ENCODE data around the gene TAS2R41. TPM values are rescaled to one million over a fixed set of nuclear protein-coding genes. Genes with fewer than 3 reads are reported as not detected.

The TAS2R41 gene
- polyA plus RNA-seq, 4 donors, result not detected

DNA sequence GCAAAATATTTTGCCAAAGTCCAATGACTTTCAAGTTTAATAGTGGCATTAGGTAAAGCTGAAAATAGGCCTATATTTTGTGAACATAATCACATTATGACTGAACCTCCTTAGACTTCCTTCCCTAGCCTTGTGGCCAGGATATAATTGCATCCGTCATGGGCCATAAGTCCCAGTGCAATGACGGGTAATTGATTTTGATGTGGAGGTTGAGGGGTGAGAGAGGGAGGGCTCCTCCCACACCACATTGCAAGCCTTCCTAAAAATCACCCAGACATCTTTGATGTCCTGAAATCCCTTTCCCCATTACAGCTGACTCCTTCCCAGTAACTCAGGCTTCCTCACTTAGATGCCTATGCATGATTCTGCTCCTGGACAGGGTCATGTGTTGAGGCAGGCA lies 25.6 kb downstream of the TAS2R41 start:
- Histone ChIP-seq H3K4me1 (ENCODE audit: control insufficient read depth in 3 of 3, insufficient read depth in 2 of 3, low read depth in 1 of 3, low read length in 2 of 3) (peaks cover 0 to 3% (median 0%) of the 10 kb centered on the region in 3 donors), H3K9me3 (ENCODE audit: control insufficient read depth in 2 of 2, insufficient read depth in 1 of 2, low read depth in 1 of 2, low read length in 1 of 2) (no peaks in the 10 kb centered on the region), H3K4me3 (ENCODE audit: low read depth in 1 of 3, low read length in 3 of 3) (no peak overlapping the region), H3K27me3 (ENCODE audit: control insufficient read depth in 3 of 3, insufficient read depth in 3 of 3, low read length in 3 of 3) (no peaks in the 10 kb centered on the region), H3K27ac (ENCODE audit: low read depth in 1 of 3, low read length in 2 of 3) (no peak overlapping the region), H3K36me3 (ENCODE audit: control insufficient read depth in 3 of 3, insufficient read depth in 2 of 3, low read depth in 1 of 3, low read length in 3 of 3) (no peaks in the 10 kb centered on the region)
- DNase-seq (no peak), FAIRE-seq (no peak)
- 74 to 95% (median 86%) methylated on average over 2 of the region's 2 CpGs for WGBS, 3 donors

DNA sequence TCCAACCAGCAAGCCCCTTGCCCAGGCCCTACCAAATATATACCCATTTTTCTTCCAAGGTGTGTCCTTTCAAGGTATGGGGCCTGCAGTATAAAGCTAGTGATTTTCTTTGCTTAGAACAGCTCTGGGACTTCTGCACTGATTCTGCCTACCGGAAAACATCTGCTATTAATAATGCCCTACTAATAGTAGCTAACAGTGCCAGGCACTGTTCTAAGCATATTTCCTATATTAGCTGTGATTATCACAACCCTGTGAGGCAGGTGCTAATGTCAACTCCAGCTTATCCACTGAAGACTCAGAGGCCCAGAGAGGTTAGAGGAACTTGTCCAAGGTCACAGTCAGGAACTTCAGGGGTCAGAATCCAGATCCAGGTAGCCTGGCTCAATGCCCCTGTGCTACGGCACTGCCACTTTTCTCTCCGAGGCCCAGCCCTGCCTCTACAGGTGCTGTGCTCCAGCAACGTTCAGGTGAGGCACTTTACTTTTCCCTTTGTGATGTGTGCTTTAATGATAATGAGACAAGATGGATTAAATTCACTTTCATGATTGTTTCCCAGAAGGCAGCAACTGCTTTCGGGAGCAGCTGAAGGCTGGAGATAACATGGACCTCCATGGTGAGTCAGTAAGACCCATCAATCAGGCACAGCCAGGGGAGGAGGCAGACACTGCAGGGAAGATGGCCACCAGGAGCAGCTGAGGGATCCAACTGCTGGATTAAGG lies 26.7 kb downstream of the TAS2R41 start:
- H3K4me1 ChIP-seq (ENCODE audit: control insufficient read depth in 3 of 3, insufficient read depth in 2 of 3, low read depth in 1 of 3, low read length in 2 of 3), result peaks cover 0 to under 1% (median 0%) of the 10 kb centered on the region in 3 donors
- no peak overlapping the region for H3K27ac ChIP-seq (ENCODE audit: low read depth in 1 of 3, low read length in 2 of 3)
- H3K27me3 ChIP-seq (ENCODE audit: control insufficient read depth in 3 of 3, insufficient read depth in 3 of 3, low read length in 3 of 3), result no peaks in the 10 kb centered on the region
- WGBS, 3 donors, result 43 to 75% (median 49%) methylated on average over 5 of the region's 5 CpGs
- no peak overlapping the region for H3K4me3 ChIP-seq (ENCODE audit: low read depth in 1 of 3, low read length in 3 of 3)
- H3K36me3 ChIP-seq (ENCODE audit: control insufficient read depth in 3 of 3, insufficient read depth in 2 of 3, low read depth in 1 of 3, low read length in 3 of 3), result no peaks in the 10 kb centered on the region
- FAIRE-seq, result no peak
- no peak for DNase-seq
- no peaks in the 10 kb centered on the region for H3K9me3 ChIP-seq (ENCODE audit: control insufficient read depth in 2 of 2, insufficient read depth in 1 of 2, low read depth in 1 of 2, low read length in 1 of 2)

DNA sequence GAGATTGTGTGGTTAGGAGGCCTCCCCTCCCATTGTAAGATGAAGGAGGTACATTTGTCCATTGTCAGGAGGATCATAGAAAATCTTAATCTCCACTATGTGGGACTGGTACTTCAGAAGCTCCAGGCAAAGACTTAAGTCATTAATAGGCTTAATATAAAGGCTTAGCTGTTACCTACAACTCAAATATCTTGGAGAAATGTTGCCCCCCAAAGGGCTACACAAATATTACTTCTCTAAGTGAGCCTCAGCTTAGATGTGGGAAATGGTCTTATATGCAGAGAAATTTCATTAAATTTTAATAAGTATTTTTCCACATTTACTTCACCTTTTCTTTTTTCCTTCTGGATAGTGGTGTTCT lies 27.2 kb downstream of the TAS2R41 start:
- H3K4me1 ChIP-seq (ENCODE audit: control insufficient read depth in 3 of 3, insufficient read depth in 2 of 3, low read depth in 1 of 3, low read length in 2 of 3), result no peaks in the 10 kb centered on the region
- H3K36me3 ChIP-seq (ENCODE audit: control insufficient read depth in 3 of 3, insufficient read depth in 2 of 3, low read depth in 1 of 3, low read length in 3 of 3), result no peaks in the 10 kb centered on the region
- FAIRE-seq, result no peak

DNA sequence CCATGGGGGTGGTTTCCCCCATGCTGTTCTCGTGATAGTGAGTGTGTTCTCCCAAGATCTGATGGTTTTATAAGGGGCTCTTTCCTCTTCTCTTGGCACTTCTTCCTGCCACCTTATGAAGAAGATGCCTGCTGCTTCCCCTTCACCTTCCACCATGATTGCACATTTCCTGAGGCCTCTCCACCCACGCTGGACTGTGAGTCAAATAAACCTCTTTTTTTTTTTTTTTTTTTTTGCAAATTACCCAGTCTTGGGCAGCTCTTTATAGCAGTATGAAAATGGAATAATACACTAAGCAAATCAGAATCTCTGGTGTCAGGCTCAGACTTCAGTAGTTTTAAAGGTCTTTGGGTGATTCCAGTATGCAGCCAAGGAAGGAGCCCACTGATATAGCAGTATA lies 28.2 kb downstream of the TAS2R41 start:
- Histone ChIP-seq H3K9me3 (ENCODE audit: control insufficient read depth in 2 of 2, insufficient read depth in 1 of 2, low read depth in 1 of 2, low read length in 1 of 2) (no peaks in the 10 kb centered on the region), H3K27me3 (ENCODE audit: control insufficient read depth in 3 of 3, insufficient read depth in 3 of 3, low read length in 3 of 3) (peaks cover 0 to 4% (median 0%) of the 10 kb centered on the region in 3 donors), H3K27ac (ENCODE audit: low read depth in 1 of 3, low read length in 2 of 3) (no peak overlapping the region), H3K4me1 (ENCODE audit: control insufficient read depth in 3 of 3, insufficient read depth in 2 of 3, low read depth in 1 of 3, low read length in 2 of 3) (no peaks in the 10 kb centered on the region), H3K36me3 (ENCODE audit: control insufficient read depth in 3 of 3, insufficient read depth in 2 of 3, low read depth in 1 of 3, low read length in 3 of 3) (no peaks in the 10 kb centered on the region), H3K4me3 (ENCODE audit: low read depth in 1 of 3, low read length in 3 of 3) (no peak overlapping the region)
- WGBS, 3 donors, result 64 to 85% (median 74%) methylated on average over 2 of the region's 2 CpGs
- DNase-seq (no peak), FAIRE-seq (no peak)

More for the DNA sequence above, 27.2 kb downstream of the TAS2R41 start:
- Histone ChIP-seq H3K27me3 (ENCODE audit: control insufficient read depth in 3 of 3, insufficient read depth in 3 of 3, low read length in 3 of 3) (no peaks in the 10 kb centered on the region), H3K27ac (ENCODE audit: low read depth in 1 of 3, low read length in 2 of 3) (no peak overlapping the region), H3K9me3 (ENCODE audit: control insufficient read depth in 2 of 2, insufficient read depth in 1 of 2, low read depth in 1 of 2, low read length in 1 of 2) (no peaks in the 10 kb centered on the region), H3K4me3 (ENCODE audit: low read depth in 1 of 3, low read length in 3 of 3) (no peak overlapping the region)
- DNase-seq, result no peak

DNA sequence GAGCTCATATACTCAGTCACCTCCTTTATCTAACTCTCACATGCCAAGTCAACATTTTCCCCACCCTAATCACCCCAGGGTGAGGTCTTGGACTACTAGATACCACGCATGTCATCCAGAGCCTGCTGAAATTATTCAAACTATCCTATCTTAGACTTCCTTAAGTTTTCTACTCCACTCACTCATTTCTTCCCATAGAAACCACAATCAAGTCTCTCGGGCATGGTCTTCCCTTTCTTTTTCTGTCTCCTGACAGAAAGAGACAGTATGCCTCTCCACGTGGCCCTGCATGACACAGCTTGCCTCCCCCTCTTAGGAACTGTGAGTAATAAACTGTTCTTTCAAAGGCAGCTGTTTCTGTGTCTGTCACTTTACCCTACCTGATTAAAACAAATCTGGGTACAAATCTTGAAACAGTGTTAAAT lies 29.4 kb downstream of the TAS2R41 start:
- DNase-seq, result no peak
- Histone ChIP-seq H3K27ac (ENCODE audit: low read depth in 1 of 3, low read length in 2 of 3) (no peak overlapping the region), H3K4me3 (ENCODE audit: low read depth in 1 of 3, low read length in 3 of 3) (no peak overlapping the region), H3K27me3 (ENCODE audit: control insufficient read depth in 3 of 3, insufficient read depth in 3 of 3, low read length in 3 of 3) (peaks cover 0 to 4% (median 0%) of the 10 kb centered on the region in 3 donors), H3K4me1 (ENCODE audit: control insufficient read depth in 3 of 3, insufficient read depth in 2 of 3, low read depth in 1 of 3, low read length in 2 of 3) (peaks cover 0 to 6% (median 0%) of the 10 kb centered on the region in 3 donors), H3K9me3 (ENCODE audit: control insufficient read depth in 2 of 2, insufficient read depth in 1 of 2, low read depth in 1 of 2, low read length in 1 of 2) (no peaks in the 10 kb centered on the region), H3K36me3 (ENCODE audit: control insufficient read depth in 3 of 3, insufficient read depth in 2 of 3, low read depth in 1 of 3, low read length in 3 of 3) (no peaks in the 10 kb centered on the region)
- FAIRE-seq, result no peak
- WGBS, 3 donors, result 61 to 73% (median 70%) methylated on average over 3 of the region's 3 CpGs

DNA sequence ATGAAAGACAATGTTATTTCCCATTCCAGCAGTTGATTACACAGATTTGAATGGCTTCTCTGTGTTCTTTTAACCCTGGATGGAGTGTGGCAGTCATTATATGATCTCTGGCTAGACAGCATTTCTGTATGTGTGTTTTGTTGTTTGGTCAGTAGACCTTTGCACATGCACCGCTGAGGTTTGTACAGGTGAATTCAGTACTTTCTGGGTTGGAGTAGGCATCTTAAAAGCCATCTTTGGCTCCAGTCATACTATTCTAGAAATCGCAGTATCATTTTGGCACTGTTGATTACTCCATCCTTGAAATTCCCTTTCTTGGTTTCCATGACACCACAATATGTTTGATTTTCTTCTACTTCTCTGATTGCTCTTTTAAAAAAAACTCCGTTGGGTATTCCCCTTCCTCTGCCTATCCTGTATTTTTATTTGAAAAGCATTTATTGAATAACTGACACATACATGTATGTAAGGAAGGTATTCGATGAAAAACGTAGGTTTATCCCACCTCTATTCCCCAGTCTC lies 29.9 kb downstream of the TAS2R41 start:
- FAIRE-seq, result no peak

DNA sequence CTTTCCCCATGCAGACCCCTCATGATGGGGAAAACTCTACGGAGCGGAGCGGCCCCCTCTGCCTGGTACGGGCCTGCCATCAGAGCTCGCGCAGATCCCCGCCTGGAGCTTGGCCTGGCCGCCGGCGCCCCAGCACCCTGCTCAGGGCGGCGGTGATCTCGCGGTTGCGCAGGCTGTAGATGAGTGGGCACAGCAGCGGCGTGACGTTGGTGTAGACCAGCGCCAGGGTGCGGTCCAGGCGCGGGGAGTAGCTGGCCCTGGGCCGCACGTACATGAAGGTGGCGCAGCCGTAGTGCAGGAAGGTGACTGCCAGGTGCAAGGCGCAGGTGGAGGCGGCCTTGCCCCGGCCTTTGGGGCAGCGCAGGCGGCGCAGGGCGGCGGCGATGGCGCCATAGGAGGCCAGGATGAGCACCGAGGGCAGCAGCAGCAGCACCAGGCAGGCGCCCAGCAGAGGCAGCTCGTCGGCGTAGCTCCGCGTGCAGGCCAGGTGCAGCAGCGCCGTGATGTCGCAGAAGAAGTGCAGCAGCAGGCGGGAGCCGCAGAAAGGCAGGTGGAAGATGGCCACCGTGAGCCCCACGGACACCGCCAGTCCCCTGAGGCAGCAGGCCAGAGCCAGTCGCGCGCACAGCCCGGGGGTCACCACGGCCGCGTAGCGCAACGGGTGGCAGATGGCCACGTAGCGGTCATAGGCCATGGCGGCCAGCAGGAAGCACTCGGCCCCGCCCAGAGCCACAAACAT lies 33.4 kb downstream of the TAS2R41 start:
- FAIRE-seq, result no peak
- WGBS, 3 donors, result 54 to 82% (median 68%) methylated on average over 64 to 65 of the region's 65 CpGs
- Histone ChIP-seq H3K27me3 (ENCODE audit: control insufficient read depth in 3 of 3, insufficient read depth in 3 of 3, low read length in 3 of 3) (peaks cover 0 to 4% (median 0%) of the 10 kb centered on the region in 3 donors), H3K36me3 (ENCODE audit: control insufficient read depth in 3 of 3, insufficient read depth in 2 of 3, low read depth in 1 of 3, low read length in 3 of 3) (no peaks in the 10 kb centered on the region), H3K4me1 (ENCODE audit: control insufficient read depth in 3 of 3, insufficient read depth in 2 of 3, low read depth in 1 of 3, low read length in 2 of 3) (peaks cover 0 to 10% (median 2%) of the 10 kb centered on the region in 3 donors), H3K4me3 (ENCODE audit: low read depth in 1 of 3, low read length in 3 of 3) (peak overlapping the region in 1 of 3 donors; percentile 32), H3K27ac (ENCODE audit: low read depth in 1 of 3, low read length in 2 of 3) (no peak overlapping the region), H3K9me3 (ENCODE audit: control insufficient read depth in 2 of 2, insufficient read depth in 1 of 2, low read depth in 1 of 2, low read length in 1 of 2) (no peaks in the 10 kb centered on the region)
- DNase-seq, result peak in 1 of 2 donors; percentile 29

More for the DNA sequence above, 29.9 kb downstream of the TAS2R41 start:
- 82 to 91% (median 90%) methylated on average over 5 of the region's 5 CpGs for WGBS, 3 donors
- Histone ChIP-seq H3K9me3 (ENCODE audit: control insufficient read depth in 2 of 2, insufficient read depth in 1 of 2, low read depth in 1 of 2, low read length in 1 of 2) (no peaks in the 10 kb centered on the region), H3K4me1 (ENCODE audit: control insufficient read depth in 3 of 3, insufficient read depth in 2 of 3, low read depth in 1 of 3, low read length in 2 of 3) (peaks cover 0 to 6% (median 0%) of the 10 kb centered on the region in 3 donors), H3K27ac (ENCODE audit: low read depth in 1 of 3, low read length in 2 of 3) (no peak overlapping the region), H3K36me3 (ENCODE audit: control insufficient read depth in 3 of 3, insufficient read depth in 2 of 3, low read depth in 1 of 3, low read length in 3 of 3) (no peaks in the 10 kb centered on the region), H3K27me3 (ENCODE audit: control insufficient read depth in 3 of 3, insufficient read depth in 3 of 3, low read length in 3 of 3) (peaks cover 0 to 4% (median 0%) of the 10 kb centered on the region in 3 donors), H3K4me3 (ENCODE audit: low read depth in 1 of 3, low read length in 3 of 3) (no peak overlapping the region)
- DNase-seq, result no peak

DNA sequence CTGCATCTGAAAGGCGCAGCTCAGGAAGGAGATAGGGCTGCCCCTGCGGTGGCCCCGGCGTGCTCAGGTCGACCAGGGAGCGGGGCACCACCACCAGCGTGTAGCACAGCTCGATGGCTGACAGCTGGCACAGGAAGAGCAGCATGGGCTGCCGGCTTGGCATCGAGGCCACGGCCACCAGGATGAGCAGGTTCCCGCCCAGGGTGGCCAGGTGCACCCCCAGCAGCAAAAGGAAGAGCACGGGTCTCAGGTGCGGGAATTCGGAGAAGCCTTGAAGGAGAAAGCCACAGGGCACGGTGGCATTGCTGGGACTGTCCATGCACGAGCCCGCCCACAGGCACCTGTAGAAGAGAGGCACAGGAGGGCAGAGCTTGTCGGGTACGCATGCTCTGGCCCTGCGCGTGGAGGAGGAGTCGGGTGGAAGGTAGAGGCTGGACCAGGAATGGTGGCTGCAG lies 33.9 kb downstream of the TAS2R41 start:
- Histone ChIP-seq H3K27ac (ENCODE audit: low read depth in 1 of 3, low read length in 2 of 3) (no peak overlapping the region), H3K36me3 (ENCODE audit: control insufficient read depth in 3 of 3, insufficient read depth in 2 of 3, low read depth in 1 of 3, low read length in 3 of 3) (no peaks in the 10 kb centered on the region), H3K9me3 (ENCODE audit: control insufficient read depth in 2 of 2, insufficient read depth in 1 of 2, low read depth in 1 of 2, low read length in 1 of 2) (no peaks in the 10 kb centered on the region), H3K4me1 (ENCODE audit: control insufficient read depth in 3 of 3, insufficient read depth in 2 of 3, low read depth in 1 of 3, low read length in 2 of 3) (peaks cover 0 to 10% (median 2%) of the 10 kb centered on the region in 3 donors), H3K4me3 (ENCODE audit: low read depth in 1 of 3, low read length in 3 of 3) (peak overlapping the region in 1 of 3 donors; percentile 32), H3K27me3 (ENCODE audit: control insufficient read depth in 3 of 3, insufficient read depth in 3 of 3, low read length in 3 of 3) (peaks cover 0 to 4% (median 0%) of the 10 kb centered on the region in 3 donors)
- WGBS, 3 donors, result 69 to 85% (median 73%) methylated on average over 23 of the region's 23 CpGs
- DNase-seq, result peak in 1 of 2 donors; percentile 10
- no peak for FAIRE-seq
